Measurements from ENCODE around the gene CELF6. TPM values are rescaled to one million over a fixed set of nuclear protein-coding genes. Genes with fewer than 3 reads are reported as not detected.
"Not testable (repeated sequence)": the region's sequence is repeated elsewhere in the genome, so short reads cannot be mapped to it uniquely, and the experiment has no call there.

The CELF6 gene
- total RNA-seq, 2 experiments from 2014 or later, result 0.37 to 0.40 TPM

DNA sequence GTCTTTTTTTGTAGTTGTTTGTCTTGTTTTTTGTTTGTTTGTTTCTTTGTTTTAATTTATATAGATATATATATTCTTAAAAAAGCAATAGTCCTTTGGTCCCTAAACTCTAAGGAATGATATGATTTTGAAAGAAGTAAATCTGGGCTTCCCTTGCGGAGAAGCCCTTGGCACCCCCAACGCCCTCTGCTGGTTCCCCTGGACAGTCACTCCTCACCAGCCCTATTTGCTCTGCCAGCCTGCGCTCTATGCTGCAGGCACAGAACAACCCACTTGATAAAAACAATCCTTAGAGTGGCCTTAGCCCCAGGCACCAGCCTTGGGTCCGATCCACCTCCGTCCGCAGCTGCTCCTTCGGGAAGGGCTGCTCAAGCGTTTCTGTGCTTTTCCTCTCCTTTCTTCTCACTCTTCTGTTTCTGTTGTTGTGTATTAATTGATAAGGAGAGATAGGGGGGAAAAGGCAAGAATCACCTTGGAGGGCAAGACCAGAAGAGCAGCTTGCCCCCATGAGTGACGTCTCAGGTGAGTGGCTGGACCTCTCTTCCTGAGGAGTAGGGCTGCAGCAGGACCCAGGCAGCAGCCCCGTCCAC, 33.9 kb downstream of the CELF6 start:
- intact Hi-C loops (cut with DNase I, micrococcal nuclease), result loop anchor here (1.0 kb wide), 1 partner anchor 87 kb away; no protein-coding TSS in a partner anchor
- ChIA-PET POLR2A (no interaction called here), CTCF (interaction anchor here (0.6 to 2.2 kb wide), 11 partner anchors 13 to 242 kb away, joined by 3 to 10 read pairs (median 3); partner anchors contain the start of gene GRAMD2A)
- H3K9me3 Mint-ChIP-seq (ENCODE audit: low read depth), result no peaks in the 10 kb centered on the region
- no peak overlapping the region for H3K4me3 Mint-ChIP-seq
- H3K27ac Mint-ChIP-seq, result no peak overlapping the region
- no peaks in the 10 kb centered on the region for H3K4me1 Mint-ChIP-seq
- ATAC-seq, result peak; percentile 58
- no peaks in the 10 kb centered on the region for H3K27me3 Mint-ChIP-seq
- no peaks in the 10 kb centered on the region for H3K36me3 Mint-ChIP-seq (ENCODE audit: low read depth)
- DNase-seq, result peak; percentile 74

DNA sequence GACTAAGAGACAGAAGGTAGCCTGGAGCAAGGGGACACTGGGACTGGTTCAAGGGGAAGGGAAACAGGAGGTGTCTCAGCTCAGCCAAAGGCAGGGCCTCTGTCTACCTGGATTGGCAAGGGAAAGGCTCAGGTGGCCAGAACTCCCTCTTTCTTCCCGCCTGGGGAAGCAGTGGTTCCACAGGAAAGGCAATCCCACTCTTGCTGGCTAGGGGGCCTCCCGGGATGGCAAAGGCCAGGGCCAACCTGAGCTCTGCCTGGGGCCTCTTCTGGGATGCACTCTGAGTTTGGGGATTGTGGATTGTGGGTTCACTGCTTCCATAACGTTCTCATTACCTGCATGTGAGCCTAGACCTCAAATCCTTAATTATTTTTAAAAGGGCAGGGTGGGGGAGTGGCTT, 34.6 kb downstream of the CELF6 start:
- H3K4me1 Mint-ChIP-seq, result no peaks in the 10 kb centered on the region
- no peak overlapping the region for H3K4me3 Mint-ChIP-seq
- intact Hi-C loops (cut with DNase I, micrococcal nuclease), result no loop called here
- CTCF ChIA-PET, result interaction anchor here (0.6 to 2.2 kb wide), 9 partner anchors 13 to 751 kb away, joined by 3 to 10 read pairs (median 3); partner anchors contain the start of gene HEXA
- no peaks in the 10 kb centered on the region for H3K27me3 Mint-ChIP-seq
- H3K36me3 Mint-ChIP-seq (ENCODE audit: low read depth), result no peaks in the 10 kb centered on the region
- no peak for ATAC-seq
- no peak for DNase-seq
- H3K27ac Mint-ChIP-seq, result no peak overlapping the region
- POLR2A ChIA-PET, result no interaction called here
- no peaks in the 10 kb centered on the region for H3K9me3 Mint-ChIP-seq (ENCODE audit: low read depth)

DNA sequence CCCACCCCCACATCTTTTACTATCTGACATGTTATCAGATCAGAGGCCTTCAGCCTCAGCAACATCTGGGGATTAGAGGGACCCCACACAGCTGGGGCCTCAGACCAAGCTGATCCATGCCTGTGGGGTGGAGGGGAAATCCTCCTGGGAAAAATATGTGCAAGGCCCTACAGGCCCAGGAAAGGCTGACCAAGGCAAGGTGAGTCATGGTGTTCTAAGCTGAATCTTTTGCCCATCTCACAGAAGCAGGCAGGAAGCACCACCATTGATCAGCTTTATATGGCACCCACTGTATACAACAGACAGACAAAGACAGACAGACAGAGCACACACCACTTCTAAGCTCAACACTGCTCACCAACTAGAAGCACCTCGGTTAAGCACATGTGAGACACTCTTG, 35.2 kb downstream of the CELF6 start:
- POLR2A ChIA-PET, result no interaction called here
- no peaks in the 10 kb centered on the region for H3K9me3 Mint-ChIP-seq (ENCODE audit: low read depth)
- no peak overlapping the region for H3K27ac Mint-ChIP-seq

DNA sequence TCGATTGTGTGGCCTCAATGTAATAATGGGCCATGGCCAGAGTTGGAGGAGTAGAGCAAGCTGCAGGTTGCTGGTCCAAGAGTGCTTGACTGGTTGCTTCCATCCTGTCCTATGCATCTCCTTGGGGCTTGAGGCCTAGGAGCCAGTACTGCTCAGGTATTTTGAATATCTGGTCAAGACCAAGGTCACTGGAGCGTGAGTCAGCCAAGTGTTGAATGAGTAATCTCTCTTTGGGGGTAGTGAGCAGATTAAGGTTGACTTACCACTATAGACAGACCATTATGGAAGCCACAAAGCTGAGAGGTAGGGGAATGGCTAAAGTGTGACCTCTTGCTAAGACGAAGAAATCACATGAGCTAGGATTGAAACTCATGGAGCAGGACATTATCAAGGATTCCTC, 38.2 kb downstream of the CELF6 start:
- no peak overlapping the region for H3K4me3 Mint-ChIP-seq
- H3K36me3 Mint-ChIP-seq (ENCODE audit: low read depth), result no peaks in the 10 kb centered on the region
- no peaks in the 10 kb centered on the region for H3K9me3 Mint-ChIP-seq (ENCODE audit: low read depth)
- ChIA-PET CTCF (no interaction called here), POLR2A (no interaction called here)
- no peak overlapping the region for H3K27ac Mint-ChIP-seq
- H3K27me3 Mint-ChIP-seq, result no peaks in the 10 kb centered on the region
- intact Hi-C loops (cut with DNase I, micrococcal nuclease), result no loop called here
- ATAC-seq, result no peak
- no peaks in the 10 kb centered on the region for H3K4me1 Mint-ChIP-seq
- DNase-seq, result no peak

More for the DNA sequence above, 35.2 kb downstream of the CELF6 start:
- no peaks in the 10 kb centered on the region for H3K4me1 Mint-ChIP-seq
- H3K4me3 Mint-ChIP-seq, result no peak overlapping the region
- no peaks in the 10 kb centered on the region for H3K27me3 Mint-ChIP-seq
- DNase-seq, result no peak
- intact Hi-C loops (cut with DNase I, micrococcal nuclease), result no loop called here
- CTCF ChIA-PET, result interaction anchor here (0.6 to 1.6 kb wide), 8 partner anchors 12 to 752 kb away, joined by 3 to 5 read pairs (median 3); partner anchors contain the start of gene HEXA
- no peak for ATAC-seq
- H3K36me3 Mint-ChIP-seq (ENCODE audit: low read depth), result no peaks in the 10 kb centered on the region

DNA sequence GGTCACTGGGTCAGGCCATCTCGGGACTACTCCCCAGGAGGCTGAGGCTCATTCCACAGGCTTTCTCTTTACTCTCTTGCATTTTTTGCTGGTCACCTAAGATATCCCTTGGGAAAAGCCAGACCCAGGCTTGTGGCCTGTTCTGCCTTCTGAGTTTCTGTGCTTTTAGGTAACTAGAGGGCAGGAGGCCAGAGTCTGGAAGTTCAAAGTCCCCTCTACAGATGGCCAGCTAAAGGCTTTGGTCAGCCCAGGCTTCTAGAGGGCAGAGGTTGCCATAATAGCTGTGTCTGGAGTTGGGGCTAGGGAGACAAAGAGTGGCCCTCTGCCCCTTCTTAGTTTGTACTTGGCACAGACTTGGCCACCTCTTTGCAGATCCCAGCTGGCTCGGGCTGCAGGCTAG, 39.2 kb downstream of the CELF6 start:
- DNase-seq (no peak), ATAC-seq (no peak)
- intact Hi-C loops (cut with DNase I, micrococcal nuclease), result no loop called here
- Mint-ChIP-seq H3K9me3 (ENCODE audit: low read depth) (no peaks in the 10 kb centered on the region), H3K4me1 (no peaks in the 10 kb centered on the region), H3K27ac (no peak overlapping the region), H3K4me3 (no peak overlapping the region), H3K36me3 (ENCODE audit: low read depth) (no peaks in the 10 kb centered on the region), H3K27me3 (no peaks in the 10 kb centered on the region)
- POLR2A ChIA-PET, result no interaction called here
- CTCF ChIA-PET, result interaction anchor here (0.6 kb wide), 1 partner anchor 96 kb away, joined by 4 read pairs; no protein-coding TSS in a partner anchor

DNA sequence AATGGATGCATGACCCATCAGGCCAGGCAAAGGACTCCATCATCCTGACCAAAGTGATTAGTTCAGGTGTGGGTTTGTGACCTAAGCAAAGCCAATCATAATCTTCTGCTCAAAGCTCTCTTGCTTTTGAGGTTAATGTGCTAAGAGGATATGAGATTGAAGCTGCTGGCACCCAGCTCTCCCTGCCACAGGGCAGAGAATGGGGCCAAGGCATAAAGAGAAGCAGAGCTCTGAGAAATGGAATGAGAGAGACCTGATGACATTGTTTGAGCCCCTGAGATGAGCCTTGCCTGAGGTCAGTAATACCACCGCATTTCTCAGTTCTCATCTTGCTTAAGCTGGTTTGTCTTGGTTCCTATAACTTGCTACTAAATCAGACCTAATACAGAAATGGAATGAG, 41.2 kb downstream of the CELF6 start:
- peaks cover 5% of the 10 kb centered on the region for H3K4me1 Mint-ChIP-seq
- no peak overlapping the region for H3K4me3 Mint-ChIP-seq
- DNase-seq, result no peak
- CTCF ChIA-PET, result interaction anchor here (1.0 to 3.4 kb wide), 4 partner anchors 9 to 122 kb away, joined by 3 to 10 read pairs (median 6); no protein-coding TSS in a partner anchor
- intact Hi-C loops (cut with DNase I, micrococcal nuclease), result loop anchor here in 1 of 2 experiments (10.0 kb wide), 1 partner anchor 1716 kb away; the partner anchor contains the start of genes PML and STOML1
- no peak overlapping the region for H3K27ac Mint-ChIP-seq
- ATAC-seq, result no peak
- H3K27me3 Mint-ChIP-seq, result no peaks in the 10 kb centered on the region
- no peaks in the 10 kb centered on the region for H3K9me3 Mint-ChIP-seq (ENCODE audit: low read depth)
- POLR2A ChIA-PET, result no interaction called here
- H3K36me3 Mint-ChIP-seq (ENCODE audit: low read depth), result no peaks in the 10 kb centered on the region

DNA sequence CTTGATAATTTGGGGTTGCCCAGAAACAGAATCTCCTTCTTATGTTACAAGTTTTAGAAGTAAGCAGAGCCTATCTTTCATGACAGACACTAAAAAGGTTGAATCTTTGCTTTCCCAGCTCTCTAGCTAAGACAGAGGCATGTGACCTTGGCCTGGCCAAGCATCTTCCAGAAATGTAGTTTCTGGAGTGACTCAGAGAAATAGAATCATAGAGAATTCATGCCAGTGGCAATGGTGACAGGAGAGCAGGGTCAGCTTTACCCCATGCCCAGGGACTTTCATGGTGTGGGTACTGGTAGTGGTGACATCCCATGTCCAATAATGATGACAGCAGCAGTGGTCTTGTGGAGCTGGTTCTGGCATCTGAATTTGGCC, 43.6 kb downstream of the CELF6 start:
- Mint-ChIP-seq H3K27me3 (no peaks in the 10 kb centered on the region), H3K4me3 (no peak overlapping the region), H3K36me3 (ENCODE audit: low read depth) (no peaks in the 10 kb centered on the region), H3K27ac (no peak overlapping the region), H3K4me1 (peaks cover 18% of the 10 kb centered on the region), H3K9me3 (ENCODE audit: low read depth) (no peaks in the 10 kb centered on the region)
- intact Hi-C loops (cut with DNase I, micrococcal nuclease), result loop anchor here in 1 of 2 experiments (10.0 kb wide), 1 partner anchor 1718 kb away; the partner anchor contains the start of genes PML and STOML1
- ChIA-PET CTCF (interaction anchor here (0.6 to 2.2 kb wide), 4 partner anchors 26 to 402 kb away, joined by 3 to 7 read pairs (median 4); no protein-coding TSS in a partner anchor), POLR2A (no interaction called here)
- no peak for ATAC-seq
- no peak for DNase-seq

DNA sequence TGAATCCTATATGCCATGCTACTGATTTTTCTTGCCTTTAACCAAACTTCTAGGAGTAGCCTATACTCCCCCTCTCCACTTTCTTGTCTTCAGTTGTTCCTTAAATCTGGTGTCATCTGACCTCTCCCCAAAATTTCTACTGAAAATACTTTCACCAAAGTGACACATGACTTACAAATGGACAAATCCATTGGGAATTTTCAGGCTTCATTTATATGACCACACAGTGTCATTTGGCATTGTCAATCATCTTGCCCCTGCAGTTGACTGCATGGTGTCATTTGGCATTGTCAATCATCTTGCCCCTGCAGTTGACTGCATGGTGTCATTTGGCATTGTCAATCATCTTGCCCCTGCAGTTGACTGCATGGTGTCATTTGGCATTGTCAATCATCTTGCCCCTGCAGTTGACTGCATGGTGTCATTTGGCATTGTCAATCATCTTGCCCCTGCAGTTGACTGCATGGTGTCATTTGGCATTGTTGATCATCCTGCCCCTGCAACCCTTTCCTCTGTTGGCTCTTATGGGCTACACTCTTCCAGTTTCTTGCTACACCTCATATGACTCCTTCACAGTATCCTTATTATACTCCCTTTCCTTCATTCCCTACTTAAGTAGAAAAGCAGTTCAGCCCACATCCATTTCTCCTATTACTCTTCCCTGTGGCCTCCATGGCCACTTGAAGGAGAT, 44.2 kb downstream of the CELF6 start:
- POLR2A ChIA-PET; DNase-seq; ATAC-seq; H3K36me3 Mint-ChIP-seq (ENCODE audit: low read depth); H3K27me3 Mint-ChIP-seq; H3K27ac Mint-ChIP-seq; H3K9me3 Mint-ChIP-seq (ENCODE audit: low read depth); H3K4me3 Mint-ChIP-seq: not testable (repeated sequence)
- intact Hi-C loops (cut with DNase I, micrococcal nuclease), result loop anchor here in 1 of 2 experiments (10.0 kb wide), 1 partner anchor 1719 kb away; the partner anchor contains the start of genes PML and STOML1
- CTCF ChIA-PET, result interaction anchor here (0.6 to 2.2 kb wide), 3 partner anchors 37 to 402 kb away, joined by 3 to 7 read pairs (median 4); no protein-coding TSS in a partner anchor
- peaks cover 23% of the 10 kb centered on the region for H3K4me1 Mint-ChIP-seq

DNA sequence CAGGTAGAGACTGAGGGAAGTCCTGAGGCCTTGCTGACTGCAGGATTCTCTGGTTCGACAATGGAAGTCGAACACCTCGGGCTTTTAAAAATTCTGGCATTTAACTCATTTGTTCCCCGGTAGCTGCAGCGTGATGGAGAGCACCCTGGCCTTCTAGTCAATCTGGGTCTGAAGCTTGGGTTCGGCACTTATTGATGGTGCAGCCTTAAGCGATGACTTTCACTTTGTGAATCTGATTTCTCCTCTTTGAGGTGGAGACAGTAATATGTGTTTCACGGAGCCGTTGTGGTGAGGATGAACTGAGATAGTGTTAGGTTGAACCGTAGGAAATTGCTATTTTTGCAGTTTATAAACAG, 47.0 kb downstream of the CELF6 start:
- peak overlapping the region; percentile 92 for H3K27ac Mint-ChIP-seq
- no peaks in the 10 kb centered on the region for H3K27me3 Mint-ChIP-seq
- intact Hi-C loops (cut with DNase I, micrococcal nuclease), result loop anchor here (1.0 to 10.0 kb wide), 14 partner anchors 42 to 1722 kb away; partner anchors contain the start of genes MYO9A (in 2 of the 2), SENP8 (in 2 of the 2), ADPGK (in 1 of the 2) and ARIH1 (in 1 of the 2)
- peaks cover 35% of the 10 kb centered on the region for H3K4me1 Mint-ChIP-seq
- DNase-seq (no peak), ATAC-seq (peak; percentile 3)
- POLR2A ChIA-PET, result interaction anchor here (1.1 kb wide), 1 partner anchor 46 kb away, joined by 6 read pairs; no protein-coding TSS in a partner anchor
- no peaks in the 10 kb centered on the region for H3K9me3 Mint-ChIP-seq (ENCODE audit: low read depth)
- H3K4me3 Mint-ChIP-seq, result peak overlapping the region; percentile 80
- H3K36me3 Mint-ChIP-seq (ENCODE audit: low read depth), result peaks cover 15% of the 10 kb centered on the region
- CTCF ChIA-PET, result interaction anchor here (0.5 to 2.7 kb wide), 11 partner anchors 12 to 405 kb away, joined by 3 to 18 read pairs (median 3); no protein-coding TSS in a partner anchor

DNA sequence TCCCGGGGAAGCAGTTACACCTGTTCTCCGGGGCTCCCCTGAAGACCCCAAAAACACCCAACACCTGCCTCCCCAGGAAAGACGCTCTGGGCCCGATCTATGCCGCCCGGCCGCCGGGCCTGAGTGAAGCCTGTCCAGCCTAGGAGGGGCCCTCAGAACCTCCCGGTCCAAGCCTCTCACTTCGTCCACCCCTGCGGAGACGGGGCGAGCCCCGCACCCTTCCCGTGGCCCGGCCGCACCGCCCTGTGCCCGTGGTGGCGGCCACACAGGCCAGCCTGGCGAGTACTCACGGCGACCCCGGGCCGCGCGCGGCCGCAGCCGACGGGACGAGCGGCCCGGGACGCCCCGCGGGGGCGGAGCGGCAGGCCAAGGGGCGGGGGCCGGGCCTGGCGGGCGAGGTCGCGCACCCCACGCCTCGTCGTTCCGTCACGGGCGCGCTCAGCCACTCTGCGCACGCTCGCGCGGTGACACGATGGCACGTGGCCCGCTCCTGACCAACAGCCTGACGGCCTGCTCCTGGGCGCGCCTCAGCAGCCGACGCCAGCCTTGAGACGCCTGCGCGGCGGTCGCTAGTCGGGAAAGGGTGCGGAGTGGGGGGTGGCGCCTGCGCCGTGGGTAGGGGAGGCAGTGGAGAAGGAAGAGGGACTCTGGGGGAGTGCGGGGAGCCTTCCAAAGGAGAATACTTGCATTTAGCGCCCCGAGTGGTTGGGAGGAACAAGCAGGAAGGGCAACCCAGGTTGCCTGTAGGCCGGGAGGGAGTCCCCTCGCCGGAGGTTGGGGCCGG, 47.6 kb downstream of the CELF6 start, which contains the start of gene PARP6:
TSS of gene PARP6 (minus strand) at position 342 of the 784 bp plus-strand sequence. CDS start 5,077 bp downstream, outside the sequence.
- ChIA-PET POLR2A (interaction anchor here (1.0 to 1.1 kb wide), 2 partner anchors 42 to 46 kb away, joined by 4 to 6 read pairs; partner anchors contain the start of gene PKM), CTCF (interaction anchor here (0.6 to 2.7 kb wide), 7 partner anchors 13 to 190 kb away, joined by 3 to 18 read pairs (median 3); no protein-coding TSS in a partner anchor)
- Mint-ChIP-seq H3K27me3 (no peaks in the 10 kb centered on the region), H3K4me1 (peaks cover 35% of the 10 kb centered on the region), H3K36me3 (ENCODE audit: low read depth) (peaks cover 16% of the 10 kb centered on the region), H3K9me3 (ENCODE audit: low read depth) (no peaks in the 10 kb centered on the region), H3K4me3 (peak within 1 kb of the TSS; percentile 80), H3K27ac (peak within 1 kb of the TSS; percentile 92)
- DNase-seq (peak; percentile 99), ATAC-seq (peak; percentile 98)
- intact Hi-C loops (cut with DNase I, micrococcal nuclease), result loop anchor here (1.0 to 10.0 kb wide), 14 partner anchors 41 to 1722 kb away; partner anchors contain the start of genes MYO9A (in 2 of the 2), SENP8 (in 2 of the 2), ADPGK (in 1 of the 2) and ARIH1 (in 1 of the 2)
